Amniotic stem cell (primary cell): ENCODE measurements around the gene CALCA.

ENCODE experiments used
- DNase-seq: peaks from one replicate; lab custom pipeline; 2025; lab: John Stamatoyannopoulos, UW

Gene CALCA

DNA sequence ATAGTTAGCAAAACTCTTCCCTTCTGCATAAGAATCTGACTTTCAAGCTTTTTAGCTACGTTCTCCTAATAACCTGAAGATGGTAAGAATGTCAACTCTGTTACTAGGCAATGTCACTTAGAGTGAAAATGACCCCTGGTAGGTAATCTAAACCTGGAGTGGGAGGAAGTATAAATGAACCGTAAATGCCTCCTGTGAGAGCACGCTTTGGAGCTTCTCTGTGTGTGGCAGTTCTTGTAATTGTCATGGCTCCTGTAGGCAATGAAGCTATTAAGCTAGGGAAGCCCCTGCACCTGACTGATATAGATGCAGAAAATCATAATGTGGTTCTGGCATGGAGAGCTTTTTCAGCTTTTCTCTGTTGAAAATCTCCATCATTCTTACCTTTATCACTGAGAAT, 29.4 kb downstream of the CALCA start:
- no peak for DNase-seq

DNA sequence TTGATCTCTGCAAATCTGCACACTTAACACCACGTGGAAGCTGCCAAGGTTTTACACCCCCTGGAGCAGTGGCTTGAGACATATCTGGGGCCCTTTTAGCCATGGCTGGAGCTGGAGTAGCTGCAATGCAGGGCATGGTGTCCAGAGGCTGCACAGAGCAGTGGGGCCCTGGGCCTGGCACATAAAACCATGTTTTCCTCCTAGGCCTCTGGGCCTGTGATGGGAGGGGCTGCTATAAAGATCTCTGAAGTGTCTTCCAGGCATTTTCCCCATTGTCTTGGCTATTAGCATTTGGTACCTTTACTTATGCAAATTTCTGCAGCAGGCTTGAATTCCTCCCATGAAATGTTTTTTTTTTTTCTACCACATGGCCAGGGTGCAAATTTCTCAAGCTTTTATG, 33.2 kb downstream of the CALCA start:
- DNase-seq, result no peak

DNA sequence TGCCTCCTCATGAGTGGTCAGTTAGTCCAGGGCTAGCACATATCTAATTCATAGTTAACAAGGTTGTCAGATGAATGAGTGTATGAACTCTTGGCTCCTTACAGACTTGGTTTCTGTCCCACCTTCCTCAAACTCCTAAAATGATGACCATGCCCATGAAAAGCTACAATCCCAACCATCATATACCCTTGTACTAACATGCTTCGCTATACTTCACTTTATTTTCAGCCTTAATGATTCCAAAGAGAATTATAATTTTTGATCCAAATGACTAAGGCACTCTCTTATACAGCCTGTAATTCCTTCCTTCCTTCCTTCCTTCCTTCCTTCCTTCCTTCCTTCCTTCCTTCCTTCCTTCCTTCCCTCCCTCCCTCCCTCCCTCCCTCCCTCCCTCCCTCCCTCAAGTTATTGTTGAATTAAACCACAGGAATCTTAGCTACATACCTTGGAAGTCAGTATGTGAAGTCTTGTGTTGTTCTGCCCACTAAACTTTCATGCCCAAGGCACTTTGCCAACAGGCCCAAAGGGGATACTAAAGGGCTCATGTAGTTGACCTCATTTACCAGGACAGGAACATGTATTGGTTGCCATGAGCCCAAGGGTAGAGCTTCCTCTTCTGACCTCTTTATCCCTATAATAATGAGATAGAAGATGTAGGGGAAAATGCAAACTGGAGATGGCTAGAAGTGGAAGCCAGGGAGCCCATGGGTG, 37.4 kb downstream of the CALCA start:
- DNase-seq, result no peak

DNA sequence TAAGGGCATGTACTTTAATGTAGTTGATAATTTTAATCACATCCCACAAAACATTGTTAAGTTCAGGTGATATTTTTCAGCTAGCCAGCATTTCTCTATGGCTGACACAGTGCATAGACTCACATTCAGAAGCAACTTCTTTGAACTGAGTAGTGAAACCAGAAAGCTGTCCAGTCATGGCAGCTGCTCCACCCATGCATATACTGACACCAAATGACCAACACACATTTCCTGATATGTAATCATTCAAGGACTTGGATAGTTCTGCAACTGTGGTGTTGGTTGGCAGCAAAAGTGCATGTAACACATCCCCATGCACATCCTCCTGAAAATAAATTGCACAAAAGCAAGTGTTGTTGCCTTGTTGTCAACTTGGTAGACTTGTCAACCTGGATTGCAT, 39.7 kb downstream of the CALCA start:
- no peak for DNase-seq

DNA sequence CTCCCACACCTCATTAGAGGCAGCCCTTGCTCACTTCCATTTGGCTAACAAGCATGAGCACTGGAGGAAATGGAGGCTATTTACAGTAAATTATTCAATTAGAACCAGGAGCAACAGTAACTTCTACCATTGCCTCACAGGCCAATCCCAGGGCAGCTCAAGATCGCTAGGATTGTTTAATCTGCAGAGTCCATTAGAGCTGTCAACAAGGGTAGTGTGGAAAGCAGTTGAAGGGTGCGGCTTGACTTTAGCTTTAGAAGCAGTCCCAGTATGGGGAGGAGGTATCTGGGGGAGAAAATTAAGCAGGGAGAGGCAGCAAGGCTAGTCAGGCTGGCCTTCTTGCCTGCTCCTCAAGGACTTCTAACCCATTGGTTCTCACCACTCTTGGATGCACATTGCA, 41.8 kb downstream of the CALCA start:
- DNase-seq, result no peak

DNA sequence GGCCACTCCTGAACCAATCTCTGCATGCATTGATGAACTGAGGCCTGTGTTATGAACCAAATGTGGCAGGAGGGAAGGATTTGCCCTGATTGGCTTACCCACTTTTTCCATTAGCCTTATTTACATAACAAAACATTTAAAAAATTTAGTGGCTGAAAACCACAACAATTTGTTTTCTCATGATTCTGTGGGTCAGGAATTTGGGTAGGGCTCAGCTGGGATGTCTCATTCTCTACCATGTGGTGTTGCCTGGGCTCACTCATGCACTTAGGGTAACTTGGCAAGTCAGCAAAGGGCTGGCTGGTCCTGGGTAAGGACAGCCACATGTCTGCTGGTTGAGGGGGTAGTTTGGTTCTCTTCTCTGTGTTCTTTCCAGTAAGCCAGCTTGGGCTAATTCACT, 45.0 kb downstream of the CALCA start:
- no peak for DNase-seq

DNA sequence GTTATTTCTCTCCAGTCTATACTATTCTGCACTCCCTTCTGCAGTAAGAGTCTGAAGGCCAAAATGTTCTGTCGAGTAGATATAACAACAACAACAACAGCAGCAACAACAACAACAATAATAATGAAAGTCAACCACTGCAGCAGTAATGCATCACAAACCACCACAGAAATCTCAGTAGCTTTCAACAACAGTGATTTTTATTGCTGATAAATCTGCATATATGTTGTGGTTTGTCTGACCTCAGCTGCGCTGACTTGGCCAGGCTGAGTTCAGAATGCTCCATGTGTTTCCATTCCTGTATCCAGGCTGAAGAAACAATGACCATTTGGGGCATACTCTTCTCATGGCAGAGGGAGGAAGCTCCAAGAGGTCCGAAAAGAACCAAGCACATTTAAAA, 47.8 kb downstream of the CALCA start:
- DNase-seq, result no peak
